OCI-LY3 (cell line): ENCODE data around the gene KDM4C.
"Not testable (repeated sequence)": the region's sequence is repeated elsewhere in the genome, so short reads cannot be mapped to it uniquely, and the experiment has no call there.

Experiments used
- H2AFZ ChIP-seq: fragments of 200-600, 300-600 bp; shearing (Covaris generic); 2 replicates; pipeline ENCODE4 v1.6.0; 2014; ENCODE audit warnings: antibody characterized with exemption, low read depth, low read length
- H3K27ac ChIP-seq: fragments of 200-600, 300-600 bp; sonication (generic); 2 replicates; pipeline ENCODE4 v1.5.1; 2014; ENCODE audit warnings: mild to moderate bottlenecking, low read length, moderate library complexity, mixed read lengths
- H3K27me3 ChIP-seq: fragments of 200-600, 300-600 bp; sonication (generic); 2 replicates; pipeline ENCODE4 v1.6.1; 2014; ENCODE audit warnings: low read depth, low read length, mixed read lengths
- H3K36me3 ChIP-seq: fragments of 200-600, 300-600 bp; sonication (generic); replicated peaks from 2 replicates; pipeline ENCODE3; 2014; ENCODE audit warnings: low read depth, low read length, mixed read lengths
- H3K4me1 ChIP-seq: fragments of 300-600, 200-600 bp; sonication (generic); 2 replicates; pipeline ENCODE4 v1.6.1; 2014; ENCODE audit warnings: low read length, mixed read lengths
- H3K4me2 ChIP-seq: fragments of 200-600, 300-600 bp; sonication (generic); 2 replicates; pipeline ENCODE4 v1.6.1; 2014; ENCODE audit warnings: low read length, mixed read lengths
- H3K4me3 ChIP-seq: fragments of 300-600, 200-600 bp; sonication (generic); 2 replicates; pipeline ENCODE4 v1.5.1; 2014; ENCODE audit warnings: antibody characterized with exemption, mild to moderate bottlenecking, low read length, moderate library complexity
- H3K79me2 ChIP-seq: fragments of 300-600, 200-600 bp; shearing (Covaris generic); 2 replicates; pipeline ENCODE4 v1.6.1; 2014; ENCODE audit warnings: mild to moderate bottlenecking, low read length, mixed read lengths
- H3K9ac ChIP-seq: fragments of 300-600, 200-600 bp; shearing (Covaris generic); 2 replicates; pipeline ENCODE4 v1.6.0; 2014; ENCODE audit warnings: mild to moderate bottlenecking, low read length, moderate library complexity
- H3K9me3 ChIP-seq: fragments of 200-600, 300-600 bp; shearing (Covaris generic); 2 replicates; pipeline ENCODE4 v1.6.1; 2014; ENCODE audit warnings: low read length, mixed read lengths; ENCODE audit not compliant: insufficient read depth
- H4K20me1 ChIP-seq: fragments of 200-600, 300-600 bp; sonication (generic); 2 replicates; pipeline ENCODE4 v1.6.1; 2016; ENCODE audit warnings: low read length, mixed read lengths; ENCODE audit not compliant: insufficient read depth
- EZH2phosphoT487 ChIP-seq: fragments of 200-600 bp; shearing (Covaris generic); IDR thresholded peaks from 2 replicates; pipeline ENCODE4 v1.6.1; 2018; ENCODE audit warnings: antibody characterized with exemption, mixed run types, low read depth
- TF ChIP-seq, protein P1 (sequence below): fragments of 200-600, 300-600 bp; sonication (generic); IDR thresholded peaks from 2 replicates; pipeline ENCODE4 v1.5.1; 2014; ENCODE audit warnings: antibody characterized with exemption, low read length, low read depth

KDM4C gene

GRCh38 chr9:6714176-6714575 lies 43.6 kb upstream of the KDM4C start:
- no peak overlapping the region for H3K4me3 ChIP-seq
- H3K4me1 ChIP-seq = peaks cover 13% of the 10 kb centered on the region
- H3K9ac ChIP-seq = no peak overlapping the region
- no peaks in the 10 kb centered on the region for H4K20me1 ChIP-seq
- H2AFZ ChIP-seq = no peak overlapping the region
- peaks cover 4% of the 10 kb centered on the region; the same call in 1 of the 2 replicates for H3K79me2 ChIP-seq
- H3K27me3 ChIP-seq = no peaks in the 10 kb centered on the region
- no peak overlapping the region for H3K4me2 ChIP-seq
- TF ChIP-seq, protein P1, sequence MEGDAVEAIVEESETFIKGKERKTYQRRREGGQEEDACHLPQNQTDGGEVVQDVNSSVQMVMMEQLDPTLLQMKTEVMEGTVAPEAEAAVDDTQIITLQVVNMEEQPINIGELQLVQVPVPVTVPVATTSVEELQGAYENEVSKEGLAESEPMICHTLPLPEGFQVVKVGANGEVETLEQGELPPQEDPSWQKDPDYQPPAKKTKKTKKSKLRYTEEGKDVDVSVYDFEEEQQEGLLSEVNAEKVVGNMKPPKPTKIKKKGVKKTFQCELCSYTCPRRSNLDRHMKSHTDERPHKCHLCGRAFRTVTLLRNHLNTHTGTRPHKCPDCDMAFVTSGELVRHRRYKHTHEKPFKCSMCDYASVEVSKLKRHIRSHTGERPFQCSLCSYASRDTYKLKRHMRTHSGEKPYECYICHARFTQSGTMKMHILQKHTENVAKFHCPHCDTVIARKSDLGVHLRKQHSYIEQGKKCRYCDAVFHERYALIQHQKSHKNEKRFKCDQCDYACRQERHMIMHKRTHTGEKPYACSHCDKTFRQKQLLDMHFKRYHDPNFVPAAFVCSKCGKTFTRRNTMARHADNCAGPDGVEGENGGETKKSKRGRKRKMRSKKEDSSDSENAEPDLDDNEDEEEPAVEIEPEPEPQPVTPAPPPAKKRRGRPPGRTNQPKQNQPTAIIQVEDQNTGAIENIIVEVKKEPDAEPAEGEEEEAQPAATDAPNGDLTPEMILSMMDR = no peak
- TF ChIP-seq EZH2phosphoT487 = no peak
- no peaks in the 10 kb centered on the region for H3K36me3 ChIP-seq
- H3K9me3 ChIP-seq = no peaks in the 10 kb centered on the region
- no peak overlapping the region for H3K27ac ChIP-seq

DNA sequence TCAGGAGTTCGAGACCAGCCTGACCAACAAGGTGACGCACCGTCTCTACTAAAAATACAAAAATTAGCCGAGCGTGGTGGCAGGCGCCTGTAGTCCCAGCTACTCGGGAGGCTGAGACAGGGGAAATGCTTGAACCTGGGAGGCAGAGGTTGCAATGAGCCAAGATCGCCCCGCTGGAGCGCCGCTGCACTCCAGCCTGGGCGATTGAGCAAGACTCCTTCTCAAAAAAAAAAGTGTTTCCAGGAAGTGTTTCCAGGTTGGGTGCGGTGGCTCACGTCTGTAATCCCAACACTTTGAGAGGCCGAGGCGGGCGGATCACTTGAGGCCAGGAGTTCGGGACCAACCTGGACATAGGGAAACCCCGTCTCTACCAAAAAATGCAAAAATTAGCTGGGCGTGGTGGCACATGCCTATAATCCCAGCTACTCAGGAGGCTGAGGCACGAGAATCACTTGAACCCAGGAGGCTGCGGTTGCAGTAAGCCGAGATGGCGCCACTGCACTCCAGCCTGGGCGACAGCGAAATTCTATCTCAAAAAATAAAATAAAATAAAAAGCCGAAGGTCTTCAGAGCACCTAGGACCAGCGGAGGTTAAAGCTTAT lies 42.5 kb upstream of the KDM4C start:
- H3K79me2 ChIP-seq, H4K20me1 ChIP-seq, H3K27me3 ChIP-seq, H3K36me3 ChIP-seq, H3K9me3 ChIP-seq: not testable (repeated sequence)
- Histone ChIP-seq H3K4me1 (peaks cover 13% of the 10 kb centered on the region), H2AFZ (peak overlapping the region; percentile 99), H3K27ac (peak overlapping the region; percentile 52; the same call in 1 of the 2 replicates), H3K4me3 (peak overlapping the region; percentile 96), H3K4me2 (peak overlapping the region; percentile 100), H3K9ac (peak overlapping the region; percentile 83)

GRCh38 chr9:6715755-6716643 lies 41.8 kb upstream of the KDM4C start:
- no peaks in the 10 kb centered on the region for H3K9me3 ChIP-seq
- H3K36me3 ChIP-seq = no peaks in the 10 kb centered on the region
- H3K4me2 ChIP-seq = peak overlapping the region; percentile 100
- H3K27me3 ChIP-seq = no peaks in the 10 kb centered on the region
- peak overlapping the region; percentile 99 for H2AFZ ChIP-seq
- H3K79me2 ChIP-seq = peaks cover 4% of the 10 kb centered on the region; the same call in 1 of the 2 replicates
- TF ChIP-seq EZH2phosphoT487 = no peak
- TF ChIP-seq, protein P1 = no peak
- H4K20me1 ChIP-seq = no peaks in the 10 kb centered on the region
- H3K4me3 ChIP-seq = peak overlapping the region; percentile 96
- H3K9ac ChIP-seq = peak overlapping the region; percentile 83
- H3K27ac ChIP-seq = peak overlapping the region; percentile 52
- peaks cover 13% of the 10 kb centered on the region for H3K4me1 ChIP-seq

DNA sequence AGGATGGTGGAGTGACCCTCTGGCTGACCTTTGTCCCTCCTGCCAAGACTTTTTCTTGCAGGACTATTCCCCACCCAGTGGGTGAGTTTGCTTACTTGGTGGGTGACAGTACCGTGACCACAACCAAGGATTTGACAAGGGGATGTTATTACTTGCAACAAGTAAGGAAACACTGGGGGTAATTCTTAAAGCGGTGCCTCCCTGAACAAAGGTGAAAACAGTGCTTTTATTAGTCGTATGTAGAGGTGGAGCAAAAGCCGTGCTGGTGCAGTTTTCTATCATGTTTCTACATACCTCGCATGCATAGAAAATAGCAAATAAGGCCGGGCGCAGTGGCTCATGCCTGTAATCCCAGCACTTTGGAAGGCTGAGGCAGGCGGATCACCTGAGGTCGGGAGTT lies 41.0 kb upstream of the KDM4C start:
- no peaks in the 10 kb centered on the region for H3K27me3 ChIP-seq
- peak overlapping the region; percentile 100 for H3K4me2 ChIP-seq
- H2AFZ ChIP-seq = peak overlapping the region; percentile 99
- peak overlapping the region; percentile 83 for H3K9ac ChIP-seq
- no peak for TF ChIP-seq EZH2phosphoT487
- TF ChIP-seq, protein P1 = no peak
- peaks cover 13% of the 10 kb centered on the region for H3K4me1 ChIP-seq
- no peaks in the 10 kb centered on the region for H3K36me3 ChIP-seq
- peak overlapping the region; percentile 96 for H3K4me3 ChIP-seq
- H3K79me2 ChIP-seq = peaks cover 4% of the 10 kb centered on the region; the same call in 1 of the 2 replicates
- H4K20me1 ChIP-seq = no peaks in the 10 kb centered on the region
- H3K9me3 ChIP-seq = no peaks in the 10 kb centered on the region
- H3K27ac ChIP-seq = peak overlapping the region; percentile 52; the same call in 1 of the 2 replicates
